Upper lobe of left lung (tissue), 4 donors: ENCODE data around the gene RING1.

ENCODE experiments used
- CTCF ChIP-seq, 6 experiments: fragments of 450-650 bp in 4 of 6; fragments of 200-600 bp in 2 of 6; sonication (generic) in 2 of 6; IDR thresholded peaks; one replicate each; pipeline ENCODE4 v1.5.1; 2016 to 2019; ENCODE audit warnings: antibody characterized with exemption in 6 of 6
- EP300 ChIP-seq, 4 donors: sonication (generic); formaldehyde crosslinking; IDR thresholded peaks; one replicate each; pipeline ENCODE4 v1.5.1; 2017; ENCODE audit warnings: antibody characterized with exemption in 4 of 4, control low read depth in 2 of 4

- no peak for TF ChIP-seq EP300 (IDR thresholded peaks at IDR 0.05)
- TF ChIP-seq CTCF (IDR thresholded peaks at IDR 0.05): no peak
Measured at GRCh38 chr6:33207552-33208090, 679 bp upstream of the RING1 start.
